HG03342 (cell line): Measurements from ENCODE around the gene AMER1.
"Not testable (repeated sequence)": the region's sequence is repeated elsewhere in the genome, so short reads cannot be mapped to it uniquely, and the experiment has no call there.

ENCODE experiments used
- ATAC-seq: cut with Tn5 transposase; IDR thresholded peaks from one replicate; pipeline ENCODE4 v1.9.1; 2021; ENCODE audit warnings: mild to moderate bottlenecking, moderate library complexity; ENCODE audit not compliant: unreplicated experiment

The AMER1 gene

GRCh38 chrX:64205441-64205734 is at the start of gene AMER1:
AMER1 (minus strand) TSS chrX:64205708; CDS start chrX:64193286, 12,422 bp downstream.
- ATAC-seq = peak; percentile 41

GRCh38 chrX:64230123-64230970 is 24.8 kb upstream of the AMER1 start, which contains the start of gene ASB12:
ASB12 (minus strand) TSS chrX:64230607; CDS start chrX:64225650, 4,957 bp downstream.
- ATAC-seq = no peak

GRCh38 chrX:64229154-64229553 is 23.6 kb upstream of the AMER1 start:
- ATAC-seq = no peak

- no peak for ATAC-seq
Measured at GRCh38 chrX:64218023-64218422, 12.5 kb upstream of the AMER1 start.

- ATAC-seq = not testable (repeated sequence)
Measured at GRCh38 chrX:64213989-64214388, 8.5 kb upstream of the AMER1 start.

- ATAC-seq = no peak
Measured at GRCh38 chrX:64206556-64207162, 1.2 kb upstream of the AMER1 start.

GRCh38 chrX:64205735-64206501 is 410 bp upstream of the AMER1 start:
- ATAC-seq = peak; percentile 82

- peak; percentile 26 for ATAC-seq
Measured at GRCh38 chrX:64204701-64205440, 637 bp downstream of the AMER1 start.

- ATAC-seq = no peak
Measured at GRCh38 chrX:64204252-64204651, 1.3 kb downstream of the AMER1 start.

- ATAC-seq = no peak
Measured at GRCh38 chrX:64202808-64203325, 2.6 kb downstream of the AMER1 start.

- ATAC-seq = no peak
Measured at GRCh38 chrX:64198036-64198435, 7.5 kb downstream of the AMER1 start.

- ATAC-seq = no peak
Measured at GRCh38 chrX:64196606-64197005, 8.9 kb downstream of the AMER1 start.

- no peak for ATAC-seq
Measured at GRCh38 chrX:64195862-64196261, 9.6 kb downstream of the AMER1 start.

GRCh38 chrX:64192673-64193072 is 12.8 kb downstream of the AMER1 start:
- no peak for ATAC-seq

- no peak for ATAC-seq
Measured at GRCh38 chrX:64192040-64192439, 13.5 kb downstream of the AMER1 start.

- ATAC-seq = no peak
Measured at GRCh38 chrX:64191281-64192010, 14.1 kb downstream of the AMER1 start.

- no peak for ATAC-seq
Measured at GRCh38 chrX:64190136-64190740, 15.3 kb downstream of the AMER1 start.

- no peak for ATAC-seq
Measured at GRCh38 chrX:64188901-64189300, 16.6 kb downstream of the AMER1 start.

GRCh38 chrX:64187762-64188150 is 17.8 kb downstream of the AMER1 start:
- ATAC-seq = no peak
